Subcutaneous adipose tissue (tissue), 4 donors: Measurements from ENCODE around the gene RGS11. TPM values are rescaled to one million over a fixed set of nuclear protein-coding genes. Genes with fewer than 3 reads are reported as not detected.

Experiments used
- total RNA-seq, 4 donors: library from RNA; depleted of rRNA; stranded (reverse); fragments of >200 nt; gene quantifications; one replicate each; pipeline ENCODE4 v1.1.0, GENCODE V29; 2016
- TF ChIP-seq, protein P1 (sequence below): fragments of 450-650 bp; IDR thresholded peaks from one replicate; pipeline ENCODE4 v1.5.1; 2016; ENCODE audit warnings: low read depth, mild to moderate bottlenecking, control low read depth, antibody characterized with exemption, moderate library complexity

RGS11 gene
- total RNA-seq, 4 donors from 2014 or later = 6.2 to 20.2 (median 11.4) TPM

GRCh38 chr16:287981-288920 is 12.5 kb upstream of the RGS11 start:
- TF ChIP-seq, protein P1, sequence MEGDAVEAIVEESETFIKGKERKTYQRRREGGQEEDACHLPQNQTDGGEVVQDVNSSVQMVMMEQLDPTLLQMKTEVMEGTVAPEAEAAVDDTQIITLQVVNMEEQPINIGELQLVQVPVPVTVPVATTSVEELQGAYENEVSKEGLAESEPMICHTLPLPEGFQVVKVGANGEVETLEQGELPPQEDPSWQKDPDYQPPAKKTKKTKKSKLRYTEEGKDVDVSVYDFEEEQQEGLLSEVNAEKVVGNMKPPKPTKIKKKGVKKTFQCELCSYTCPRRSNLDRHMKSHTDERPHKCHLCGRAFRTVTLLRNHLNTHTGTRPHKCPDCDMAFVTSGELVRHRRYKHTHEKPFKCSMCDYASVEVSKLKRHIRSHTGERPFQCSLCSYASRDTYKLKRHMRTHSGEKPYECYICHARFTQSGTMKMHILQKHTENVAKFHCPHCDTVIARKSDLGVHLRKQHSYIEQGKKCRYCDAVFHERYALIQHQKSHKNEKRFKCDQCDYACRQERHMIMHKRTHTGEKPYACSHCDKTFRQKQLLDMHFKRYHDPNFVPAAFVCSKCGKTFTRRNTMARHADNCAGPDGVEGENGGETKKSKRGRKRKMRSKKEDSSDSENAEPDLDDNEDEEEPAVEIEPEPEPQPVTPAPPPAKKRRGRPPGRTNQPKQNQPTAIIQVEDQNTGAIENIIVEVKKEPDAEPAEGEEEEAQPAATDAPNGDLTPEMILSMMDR = no peak

DNA sequence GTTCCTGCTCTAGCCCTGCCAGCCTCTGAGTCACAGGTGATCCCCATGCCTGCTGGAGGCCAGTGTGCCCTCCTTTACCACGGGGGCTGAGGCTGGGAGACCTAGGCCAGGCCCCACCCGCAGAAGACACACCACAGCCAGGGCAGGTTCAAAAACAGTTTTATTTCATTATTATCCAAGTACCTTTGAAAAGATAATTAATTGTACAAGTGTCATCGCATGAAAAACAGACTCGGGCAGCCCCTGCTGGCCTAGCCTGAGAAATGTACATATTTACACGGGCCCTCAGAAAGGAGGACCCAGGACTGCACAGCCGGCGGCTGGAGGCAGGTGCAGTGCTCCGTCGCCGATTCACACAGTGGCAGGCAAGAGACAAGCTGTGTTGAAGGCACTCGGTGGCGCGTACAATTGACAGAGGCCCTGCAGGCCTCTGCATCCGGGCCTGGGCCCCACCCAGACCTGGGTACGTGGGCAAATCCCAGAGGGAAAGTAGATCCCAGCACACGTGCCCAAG is 11.6 kb upstream of the RGS11 start:
- TF ChIP-seq, protein P1 = no peak

- TF ChIP-seq, protein P1 = no peak
These were observed 10.9 kb upstream of the RGS11 start for GRCh38 chr16:286491-287297.

DNA sequence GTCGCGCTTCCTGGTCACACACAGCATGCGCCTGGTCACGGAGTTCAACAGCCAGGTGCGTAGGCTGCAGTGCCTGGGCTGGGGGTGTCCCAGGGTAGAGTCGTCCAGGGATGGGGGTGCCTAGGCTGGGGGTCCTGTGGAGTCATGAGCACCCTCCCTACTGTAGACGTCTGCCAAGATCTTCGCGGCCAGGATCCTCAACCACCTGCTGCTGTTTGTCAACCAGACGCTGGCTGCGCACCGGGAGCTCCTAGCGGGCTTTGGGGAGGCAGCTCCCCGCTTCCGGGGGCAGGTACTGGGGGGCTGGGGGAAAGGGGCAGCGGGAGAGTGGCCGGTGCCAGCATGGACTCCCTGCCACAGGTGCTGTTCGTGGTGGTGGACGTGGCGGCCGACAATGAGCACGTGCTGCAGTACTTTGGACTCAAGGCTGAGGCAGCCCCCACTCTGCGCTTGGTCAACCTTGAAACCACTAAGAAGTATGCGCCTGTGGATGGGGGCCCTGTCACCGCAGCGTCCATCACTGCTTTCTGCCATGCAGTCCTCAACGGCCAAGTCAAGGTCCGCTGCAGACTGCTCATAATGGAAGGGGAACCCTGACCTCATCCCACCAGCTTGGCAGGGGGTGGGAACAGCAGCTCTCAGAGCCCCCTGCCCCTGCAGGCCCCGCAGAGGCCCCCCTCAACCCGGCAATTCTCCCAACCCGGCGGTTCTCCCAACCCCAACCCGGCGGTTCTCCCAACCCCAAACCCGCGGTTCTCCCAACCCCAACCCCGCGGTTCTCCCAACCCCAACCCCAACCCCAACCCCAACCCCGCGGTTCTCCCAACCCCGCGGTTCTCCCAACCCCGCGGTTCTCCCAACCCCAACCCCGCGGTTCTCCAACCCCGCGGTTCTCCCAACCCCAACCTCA is 9.7 kb upstream of the RGS11 start:
- TF ChIP-seq, protein P1 = no peak

DNA sequence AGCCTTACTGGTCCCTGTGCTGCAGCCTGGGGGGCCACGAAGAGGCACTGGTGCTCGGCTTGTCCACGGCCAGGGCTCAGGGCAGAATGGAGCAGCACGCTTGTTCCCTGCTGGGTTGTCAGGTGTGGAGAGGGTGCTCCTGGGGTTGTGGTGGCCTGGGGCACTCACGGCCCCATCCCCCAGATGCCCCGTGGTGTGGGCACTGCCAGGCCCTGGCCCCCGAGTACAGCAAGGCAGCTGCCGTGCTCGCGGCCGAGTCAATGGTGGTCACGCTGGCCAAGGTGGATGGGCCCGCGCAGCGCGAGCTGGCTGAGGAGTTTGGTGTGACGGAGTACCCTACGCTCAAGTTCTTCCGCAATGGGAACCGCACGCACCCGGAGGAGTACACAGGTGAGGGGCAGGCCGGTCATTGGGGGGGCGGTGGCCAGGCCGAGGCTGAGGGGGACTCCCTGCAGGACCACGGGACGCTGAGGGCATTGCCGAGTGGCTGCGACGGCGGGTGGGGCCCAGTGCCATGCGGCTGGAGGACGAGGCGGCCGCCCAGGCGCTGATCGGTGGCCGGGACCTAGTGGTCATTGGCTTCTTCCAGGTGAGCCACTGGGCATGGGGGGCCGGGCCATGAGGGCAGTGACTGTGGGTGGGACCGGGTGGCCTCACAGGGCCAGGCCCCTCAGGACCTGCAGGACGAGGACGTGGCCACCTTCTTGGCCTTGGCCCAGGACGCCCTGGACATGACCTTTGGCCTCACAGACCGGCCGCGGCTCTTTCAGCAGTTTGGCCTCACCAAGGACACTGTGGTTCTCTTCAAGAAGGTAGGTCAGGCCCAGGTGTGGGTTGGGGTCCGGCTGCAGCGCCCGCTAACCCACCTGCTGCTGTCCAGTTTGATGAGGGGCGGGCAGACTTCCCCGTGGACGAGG is 8.7 kb upstream of the RGS11 start:
- TF ChIP-seq, protein P1 = no peak

DNA sequence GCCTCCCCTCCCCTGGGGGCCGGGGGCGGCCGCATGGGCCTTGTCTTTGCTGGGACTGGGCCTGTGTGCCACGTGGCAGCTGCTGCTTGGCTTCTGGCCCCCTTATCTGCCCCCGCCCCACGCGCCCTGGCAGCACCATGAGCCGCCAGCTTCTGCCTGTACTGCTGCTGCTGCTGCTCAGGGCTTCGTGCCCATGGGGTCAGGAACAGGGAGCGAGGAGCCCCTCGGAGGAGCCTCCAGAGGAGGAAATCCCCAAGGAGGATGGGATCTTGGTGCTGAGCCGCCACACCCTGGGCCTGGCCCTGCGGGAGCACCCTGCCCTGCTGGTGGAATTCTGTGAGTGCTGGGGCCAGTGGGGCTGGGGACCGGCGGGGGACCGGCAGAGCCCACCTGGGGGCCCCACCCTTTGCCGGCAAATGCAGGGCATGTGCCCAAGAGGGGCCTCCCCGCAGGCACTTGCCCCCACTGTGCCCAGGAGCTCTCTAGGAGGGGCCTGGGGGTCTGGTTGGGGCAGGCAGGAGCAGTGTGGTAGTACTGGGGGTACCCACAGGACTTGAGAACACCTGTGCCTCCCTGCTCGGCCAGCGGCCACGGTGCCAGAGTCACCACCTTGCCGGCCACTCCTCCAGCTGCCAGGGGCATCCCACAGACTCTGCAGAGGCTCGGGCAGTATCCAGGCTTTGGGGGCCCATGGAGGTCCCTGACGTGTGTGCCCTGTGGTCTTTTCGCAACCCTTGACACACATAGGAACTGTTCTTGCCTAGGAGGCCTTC is 7.5 kb upstream of the RGS11 start, which contains the start of gene PDIA2:
PDIA2 (plus strand) TSS at position 132 of the 773 bp plus-strand sequence; CDS start at position 138, 6 bp downstream.
- TF ChIP-seq, protein P1 = no peak
